GM20431 (cell line): Measurements from ENCODE around the gene SLC25A31.

Source experiments
- in situ Hi-C: fragments of 300-500 bp; cut with MseI, MboI; formaldehyde crosslinking; loops from one replicate; pipeline ENCODE4 v1.15.0; 2020; ENCODE audit warnings: low sequenced_read_pairs; ENCODE audit not compliant: unreplicated experiment

The SLC25A31 gene

DNA sequence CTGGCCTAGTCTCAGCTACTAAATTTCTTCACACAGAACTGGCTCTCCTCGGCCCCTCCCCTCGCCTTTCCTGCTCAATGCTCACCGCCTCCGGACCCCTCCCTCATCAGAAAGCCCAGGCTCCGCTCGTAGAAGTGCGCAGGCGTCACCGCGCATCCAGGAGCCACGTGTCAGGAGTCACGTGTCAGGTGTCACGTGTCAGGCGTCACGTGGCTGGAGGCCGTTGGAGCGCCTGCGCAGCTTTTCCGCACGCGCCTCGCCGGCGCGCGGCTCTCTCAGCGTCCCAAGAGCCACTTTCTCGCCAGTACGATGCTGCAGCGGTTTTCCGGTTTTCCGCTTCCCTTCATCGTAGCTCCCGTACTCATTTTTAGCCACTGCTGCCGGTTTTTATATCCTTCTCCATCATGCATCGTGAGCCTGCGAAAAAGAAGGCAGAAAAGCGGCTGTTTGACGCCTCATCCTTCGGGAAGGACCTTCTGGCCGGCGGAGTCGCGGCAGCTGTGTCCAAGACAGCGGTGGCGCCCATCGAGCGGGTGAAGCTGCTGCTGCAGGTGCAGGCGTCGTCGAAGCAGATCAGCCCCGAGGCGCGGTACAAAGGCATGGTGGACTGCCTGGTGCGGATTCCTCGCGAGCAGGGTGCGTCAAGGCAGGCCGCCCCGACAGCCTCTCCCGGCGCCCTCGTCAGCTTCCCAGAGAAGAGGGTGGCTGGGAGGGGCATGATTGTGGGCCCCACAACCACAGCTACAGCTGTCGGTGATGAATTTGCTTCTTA lies at the start of gene SLC25A31:
Gene SLC25A31, plus strand, starts transcription at position 259 of the 772 bp plus-strand sequence. Its CDS starts 146 bp downstream, at position 405.
- in situ Hi-C loops: loop anchor here (10.0 kb wide), 1 partner anchor 126 kb away; no protein-coding TSS in a partner anchor

DNA sequence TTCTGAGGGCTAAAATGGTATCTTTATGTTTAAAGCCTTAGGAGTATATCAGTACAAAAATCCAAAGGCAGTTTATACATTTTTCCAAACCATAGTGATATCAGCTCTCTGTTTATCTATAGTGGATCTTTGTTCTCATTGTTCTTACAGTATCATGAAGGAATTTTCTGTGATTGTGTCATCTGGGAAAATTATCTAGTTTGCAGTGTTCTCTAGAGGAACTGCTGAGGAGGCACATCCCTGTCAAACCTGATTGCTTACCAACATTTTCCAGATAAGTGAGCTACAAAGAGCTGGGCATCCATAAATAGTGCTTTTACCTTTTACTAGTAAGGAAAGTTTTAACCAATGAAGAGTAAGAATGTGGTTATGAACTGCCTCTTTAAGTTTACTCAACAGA lies 44.9 kb upstream of the SLC25A31 start:
- in situ Hi-C loops: no loop called here

DNA sequence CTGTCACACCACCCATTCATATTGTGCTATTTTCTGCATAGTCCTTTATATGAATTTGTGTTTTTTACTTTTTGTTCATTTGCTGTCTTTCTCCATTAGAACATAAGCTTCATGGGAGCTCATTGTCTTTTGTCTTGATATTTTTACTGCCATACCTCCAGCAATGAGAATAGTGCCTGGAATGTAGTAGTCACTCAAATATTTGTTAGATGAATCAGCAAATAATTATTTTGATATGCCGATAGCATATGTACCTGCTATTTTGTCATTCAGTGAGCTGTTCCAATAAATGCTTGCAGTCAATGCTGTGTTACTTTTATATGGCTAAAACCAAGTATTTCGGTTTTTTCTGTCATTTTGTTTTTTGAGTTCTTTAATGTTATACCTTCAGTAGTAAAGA lies 43.5 kb upstream of the SLC25A31 start:
- in situ Hi-C loops: no loop called here

DNA sequence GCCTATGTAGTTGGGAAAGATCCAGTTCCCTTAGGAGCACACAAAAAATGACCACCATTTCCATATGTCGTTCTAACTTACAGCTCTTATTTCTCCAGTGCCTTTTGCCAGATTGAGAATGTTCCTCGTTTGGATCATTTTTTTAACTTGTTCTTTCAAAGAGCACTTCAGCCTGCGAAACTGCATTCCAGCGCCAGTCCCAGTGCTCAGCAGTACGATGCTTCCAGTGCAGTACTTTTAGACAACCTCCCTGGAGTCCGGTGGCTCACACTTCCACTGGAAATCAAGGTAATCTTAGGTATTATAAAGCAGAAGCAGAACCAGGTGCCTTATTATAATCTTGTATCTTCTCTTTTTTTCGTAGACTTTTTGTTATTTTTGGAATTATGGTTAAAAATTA lies 42.6 kb upstream of the SLC25A31 start:
- in situ Hi-C loops: no loop called here

DNA sequence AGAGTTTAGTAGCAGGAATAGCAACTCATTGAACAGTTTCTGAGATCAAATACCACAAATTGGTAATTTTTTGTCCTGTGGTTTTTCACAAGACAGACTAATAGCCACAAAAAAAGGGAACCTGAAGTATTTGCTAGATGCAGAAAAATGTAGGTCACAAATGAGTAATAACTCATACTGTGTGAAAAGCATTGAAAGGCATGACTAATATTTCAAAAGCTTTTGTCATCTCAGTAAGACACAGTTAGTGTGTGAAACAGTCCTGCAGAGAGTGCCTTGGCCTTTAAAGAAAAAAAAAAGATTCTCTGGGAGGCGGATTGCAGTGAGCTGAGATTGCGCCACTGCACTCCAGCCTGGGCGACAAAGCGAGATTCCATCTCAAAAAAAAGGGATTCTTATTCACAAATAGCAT lies 31.4 kb upstream of the SLC25A31 start:
- in situ Hi-C loops: no loop called here

DNA sequence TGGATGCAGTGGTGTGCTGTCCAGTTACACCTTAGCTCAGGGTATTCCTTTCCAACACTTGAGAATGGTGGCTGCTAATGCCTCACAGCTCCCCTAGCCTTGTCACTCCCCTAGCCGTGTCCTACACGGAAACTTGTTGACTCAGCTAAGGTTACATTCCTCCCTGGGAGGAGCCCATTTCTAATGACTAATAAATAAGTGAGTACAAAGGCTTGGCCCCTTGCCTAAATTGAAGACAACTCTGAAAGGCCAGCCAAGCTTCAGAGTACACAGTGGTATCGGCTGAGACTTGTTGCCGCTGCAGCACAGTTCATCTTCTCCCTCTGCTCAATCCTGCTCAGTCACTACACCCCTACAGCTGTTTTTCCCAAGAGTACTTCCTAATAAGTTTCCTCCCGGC lies 21.2 kb upstream of the SLC25A31 start:
- in situ Hi-C loops: no loop called here

DNA sequence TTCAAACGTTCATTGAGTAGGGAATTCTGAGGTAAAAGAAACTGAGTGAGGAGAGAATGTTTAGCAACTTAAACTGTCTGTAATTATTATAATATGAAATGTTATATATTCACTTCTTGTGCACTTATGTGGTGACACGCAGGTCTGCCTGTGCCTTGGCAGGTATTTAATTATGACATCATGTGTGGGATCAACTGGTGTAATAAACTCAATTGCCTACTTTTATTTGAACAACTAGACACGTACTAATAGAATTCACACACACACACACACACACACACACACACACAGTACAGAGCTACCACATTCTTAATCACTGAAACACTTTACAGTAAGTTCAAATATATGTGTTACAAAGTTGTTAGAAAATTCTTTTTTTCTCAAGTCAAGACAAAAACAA lies 20.7 kb upstream of the SLC25A31 start:
- in situ Hi-C loops: no loop called here

DNA sequence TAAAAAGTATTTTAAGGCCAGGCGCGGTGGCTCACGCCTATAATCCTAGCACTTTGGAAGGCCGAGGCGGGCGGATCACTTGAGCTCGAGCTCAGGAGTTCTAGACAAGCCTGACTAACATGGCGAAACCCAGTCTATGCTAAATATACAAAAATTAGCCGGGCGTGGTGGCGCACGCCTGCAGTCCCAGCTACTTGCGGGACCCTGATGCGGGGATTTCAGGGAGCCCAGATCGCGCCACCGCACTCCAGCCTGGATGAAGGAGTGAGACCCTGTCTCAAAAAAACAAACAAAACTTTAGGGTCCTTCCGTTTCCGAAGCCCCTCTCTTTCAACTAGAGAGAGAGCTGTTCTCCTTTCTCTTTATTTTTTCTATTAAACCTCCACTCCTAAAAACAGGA lies 1.2 kb downstream of the SLC25A31 start:
- in situ Hi-C loops: loop anchor here (10.0 kb wide), 1 partner anchor 127 kb away; no protein-coding TSS in a partner anchor

DNA sequence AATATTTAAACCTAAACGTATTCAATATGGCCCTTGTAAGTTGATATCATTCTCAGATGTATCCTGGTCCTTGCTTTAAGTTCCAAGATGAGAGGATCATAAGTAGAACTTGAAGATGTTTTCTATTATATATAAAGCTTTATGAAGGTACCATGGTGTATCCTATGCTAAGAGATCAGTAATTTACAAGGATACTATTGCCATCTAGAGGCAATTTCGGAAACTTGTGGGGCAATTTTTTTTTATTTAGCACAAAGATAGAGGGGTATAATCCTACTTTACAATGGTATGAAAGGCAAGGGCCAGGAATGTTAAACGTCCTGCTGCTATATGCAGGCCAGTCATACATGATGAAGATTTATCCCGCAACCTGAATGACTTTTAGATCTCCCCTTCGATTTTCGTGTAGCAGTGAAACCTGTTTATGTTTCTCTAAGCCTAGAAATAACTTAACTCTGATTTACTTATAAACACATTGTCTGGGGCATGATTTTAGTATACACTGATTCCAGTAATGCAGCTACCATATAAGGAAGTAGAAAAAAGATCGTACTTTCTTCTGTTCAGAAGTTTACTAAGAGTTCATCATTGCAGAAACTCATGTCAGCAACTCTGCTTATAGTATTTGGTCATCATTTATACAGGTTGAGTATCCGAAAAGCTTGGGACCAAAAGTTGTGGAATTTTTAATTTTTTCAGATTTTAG lies 2.6 kb downstream of the SLC25A31 start:
- in situ Hi-C loops: loop anchor here (10.0 kb wide), 1 partner anchor 128 kb away; no protein-coding TSS in a partner anchor

DNA sequence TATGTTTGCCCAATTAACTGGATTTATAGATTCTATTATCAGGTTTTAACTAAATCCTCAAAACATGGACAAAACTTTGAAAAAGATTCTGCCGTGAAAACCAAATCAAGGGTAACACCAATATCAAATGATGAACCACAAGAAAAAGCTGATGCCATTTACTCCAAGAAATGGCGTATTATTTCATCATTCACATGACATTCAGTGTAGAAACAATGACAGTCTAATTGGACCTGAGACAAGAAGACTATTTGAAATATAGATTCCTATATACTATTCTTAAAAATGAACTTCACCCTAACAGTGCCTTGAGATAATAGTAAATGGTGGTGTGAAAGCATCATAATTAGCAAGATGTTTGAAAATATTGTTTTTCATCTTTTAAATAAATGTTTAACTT lies 4.8 kb downstream of the SLC25A31 start:
- in situ Hi-C loops: loop anchor here (10.0 kb wide), 1 partner anchor 130 kb away; no protein-coding TSS in a partner anchor

DNA sequence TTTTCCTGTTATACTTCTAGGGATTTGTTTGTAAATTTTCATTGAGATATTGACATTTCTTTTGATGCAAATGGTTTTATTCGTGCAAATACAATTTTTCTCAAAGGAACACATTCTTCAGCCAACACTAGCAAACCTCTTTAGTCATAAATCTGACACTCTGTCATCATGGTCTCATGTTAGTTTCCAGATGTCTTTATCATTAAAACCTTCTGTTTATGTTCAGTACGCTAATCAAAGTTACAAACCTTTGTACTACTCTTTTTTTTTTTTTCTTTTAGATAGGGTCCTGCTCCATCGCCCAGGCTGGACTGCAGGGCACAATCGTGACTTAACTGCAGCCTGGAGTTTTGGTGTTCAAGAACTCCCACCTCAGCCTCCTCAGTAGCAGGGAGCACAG lies 7.1 kb downstream of the SLC25A31 start:
- in situ Hi-C loops: loop anchor here (10.0 kb wide), 1 partner anchor 132 kb away; no protein-coding TSS in a partner anchor

DNA sequence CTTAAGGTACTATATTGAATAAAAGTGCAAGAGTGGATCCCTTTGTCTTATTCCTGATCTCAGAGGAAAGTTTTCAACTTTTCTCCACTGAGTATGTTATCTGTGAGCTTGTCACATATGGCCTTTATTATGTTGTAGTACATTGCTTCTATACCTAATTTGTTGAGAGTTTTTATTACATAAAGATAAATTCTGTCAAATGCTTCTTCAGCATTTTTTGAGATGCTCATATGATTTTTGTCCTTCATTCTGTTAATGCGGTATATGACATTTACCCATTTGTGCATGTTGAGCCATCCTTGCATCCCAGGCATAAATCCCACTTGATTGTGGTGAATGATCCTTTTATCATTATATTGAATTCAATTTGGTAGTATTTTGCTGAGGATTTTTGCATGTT lies 11.0 kb downstream of the SLC25A31 start:
- in situ Hi-C loops: no loop called here

DNA sequence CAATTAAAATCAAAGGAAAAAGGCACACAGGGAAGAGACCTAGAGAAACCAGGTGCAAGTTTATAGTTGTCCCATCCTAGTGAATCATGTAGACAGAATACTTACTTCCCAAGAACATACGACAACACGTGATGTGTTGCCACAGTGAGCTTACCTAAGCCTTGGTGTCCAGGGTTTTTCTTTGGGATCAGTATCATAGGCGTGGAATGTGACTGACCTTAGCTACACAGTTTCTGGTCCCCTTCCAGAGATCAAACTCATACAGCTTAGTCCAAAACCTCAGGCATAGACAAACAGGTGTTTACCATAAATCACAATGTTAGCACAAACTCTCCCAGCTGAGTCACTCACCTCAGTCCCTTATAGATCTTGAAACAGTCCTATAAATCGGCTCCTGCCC lies 17.7 kb downstream of the SLC25A31 start:
- in situ Hi-C loops: no loop called here

DNA sequence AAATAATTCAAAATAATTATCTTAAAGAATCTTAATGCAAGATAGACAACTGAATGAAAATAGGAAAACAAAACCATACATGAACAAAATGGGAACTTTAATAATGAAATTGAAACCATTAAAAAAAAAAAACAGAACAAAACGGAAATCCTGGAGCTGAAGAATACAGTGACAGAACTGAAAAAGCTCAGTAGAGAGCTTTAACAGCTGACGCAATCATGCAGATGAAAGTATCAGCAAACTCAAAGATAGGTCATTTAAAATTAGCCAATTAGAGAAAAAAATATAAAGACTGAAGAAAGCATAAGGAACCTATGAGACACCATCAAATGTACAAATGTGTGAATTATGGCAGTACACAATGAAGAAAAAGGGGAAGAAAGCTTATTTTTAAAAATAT lies 18.8 kb downstream of the SLC25A31 start:
- in situ Hi-C loops: no loop called here

DNA sequence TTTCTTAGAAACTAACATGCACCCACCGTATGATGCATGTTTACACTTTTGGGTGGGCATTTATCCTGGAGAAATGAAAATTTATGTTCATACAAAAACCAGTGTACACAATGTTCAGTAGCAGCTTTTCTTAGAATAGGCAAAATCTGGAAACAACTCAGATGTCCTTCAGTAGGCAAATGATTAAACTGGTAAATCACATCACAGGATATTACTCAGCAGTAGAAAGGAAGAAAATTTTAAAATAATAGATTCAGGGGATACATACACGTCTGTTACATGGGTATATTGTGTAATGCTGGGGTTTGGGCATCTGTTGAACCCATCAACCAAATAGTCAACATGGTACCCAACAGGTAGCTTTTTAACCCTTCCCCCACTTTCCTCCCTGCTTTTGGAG lies 26.7 kb downstream of the SLC25A31 start:
- in situ Hi-C loops: no loop called here

DNA sequence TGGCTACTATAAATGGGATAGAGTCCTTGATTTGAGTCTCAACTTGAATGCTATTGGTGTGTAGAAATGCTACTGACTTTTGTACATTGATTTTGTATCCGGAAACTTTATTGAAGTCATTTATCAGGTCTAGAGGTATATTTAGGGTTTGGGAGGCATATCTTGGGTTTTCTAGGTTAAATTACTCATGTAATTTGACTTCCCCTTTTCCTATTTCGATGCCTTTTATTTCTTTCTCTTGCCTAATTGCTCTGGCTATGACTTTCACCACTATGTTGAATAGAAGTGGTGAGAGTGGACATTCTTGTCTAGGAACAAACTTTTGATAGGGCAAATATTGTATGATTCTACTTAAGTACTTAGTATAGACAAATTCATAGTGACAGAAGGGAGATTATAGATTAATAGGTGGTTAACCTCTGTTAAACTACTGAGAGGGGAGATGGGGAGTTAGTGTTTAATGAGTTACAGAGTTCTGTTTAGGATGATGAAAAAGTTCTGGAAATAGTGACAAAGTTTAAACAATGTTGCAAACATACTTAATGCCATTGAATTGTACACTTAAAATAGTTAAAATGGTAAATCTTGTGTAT lies 29.1 kb downstream of the SLC25A31 start:
- in situ Hi-C loops: no loop called here

DNA sequence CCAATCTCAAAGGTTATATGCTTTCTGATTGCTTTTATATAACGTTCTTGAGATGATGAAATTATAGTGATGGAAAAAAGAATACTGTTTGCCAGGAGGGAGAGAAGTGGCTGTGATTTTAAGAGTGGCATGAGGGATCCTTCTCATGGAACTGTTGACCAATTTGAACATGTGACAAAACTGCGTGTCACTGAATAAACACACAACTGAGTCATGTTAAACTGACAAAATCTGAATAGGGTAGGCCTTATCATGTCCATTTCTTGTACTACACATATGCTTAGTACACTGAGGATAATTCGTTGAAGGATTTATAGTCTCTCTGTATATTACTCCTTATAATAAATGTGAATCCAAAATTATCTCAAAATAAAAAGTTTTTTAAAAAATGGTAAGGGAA lies 29.7 kb downstream of the SLC25A31 start:
- in situ Hi-C loops: no loop called here

DNA sequence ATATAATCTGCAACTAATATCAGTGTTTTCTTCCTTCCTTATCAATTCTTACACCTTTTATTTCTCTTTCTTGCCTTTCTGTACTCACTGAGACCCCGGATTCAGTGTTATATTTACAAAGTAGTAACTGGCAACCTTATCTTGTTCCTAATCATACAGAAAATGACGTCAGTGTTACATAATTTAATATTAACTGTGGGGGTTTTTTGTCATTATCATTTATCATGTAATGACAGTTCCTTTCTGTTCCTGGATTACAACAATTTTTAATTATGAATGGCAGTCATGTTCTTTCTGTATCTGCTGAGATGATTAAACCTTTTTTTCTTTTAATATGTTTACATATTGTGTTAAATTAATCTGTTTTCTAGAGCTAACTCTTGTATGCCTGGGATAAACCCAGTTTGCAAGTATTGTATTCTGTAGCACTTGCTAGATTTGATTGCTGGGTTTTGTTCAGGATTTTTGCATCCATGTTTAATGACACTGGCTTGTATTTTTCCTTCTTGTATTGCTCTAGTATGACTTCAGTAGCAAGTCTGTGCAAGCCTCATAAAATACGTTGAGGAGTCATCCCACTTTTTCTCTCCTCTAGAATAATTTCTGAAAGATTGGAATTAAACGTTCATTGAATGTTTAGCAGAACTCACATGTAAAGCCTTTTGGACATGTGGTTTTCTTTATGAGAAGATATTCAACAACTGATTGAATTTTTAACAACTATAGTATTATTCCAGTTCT lies 41.5 kb downstream of the SLC25A31 start:
- in situ Hi-C loops: no loop called here

DNA sequence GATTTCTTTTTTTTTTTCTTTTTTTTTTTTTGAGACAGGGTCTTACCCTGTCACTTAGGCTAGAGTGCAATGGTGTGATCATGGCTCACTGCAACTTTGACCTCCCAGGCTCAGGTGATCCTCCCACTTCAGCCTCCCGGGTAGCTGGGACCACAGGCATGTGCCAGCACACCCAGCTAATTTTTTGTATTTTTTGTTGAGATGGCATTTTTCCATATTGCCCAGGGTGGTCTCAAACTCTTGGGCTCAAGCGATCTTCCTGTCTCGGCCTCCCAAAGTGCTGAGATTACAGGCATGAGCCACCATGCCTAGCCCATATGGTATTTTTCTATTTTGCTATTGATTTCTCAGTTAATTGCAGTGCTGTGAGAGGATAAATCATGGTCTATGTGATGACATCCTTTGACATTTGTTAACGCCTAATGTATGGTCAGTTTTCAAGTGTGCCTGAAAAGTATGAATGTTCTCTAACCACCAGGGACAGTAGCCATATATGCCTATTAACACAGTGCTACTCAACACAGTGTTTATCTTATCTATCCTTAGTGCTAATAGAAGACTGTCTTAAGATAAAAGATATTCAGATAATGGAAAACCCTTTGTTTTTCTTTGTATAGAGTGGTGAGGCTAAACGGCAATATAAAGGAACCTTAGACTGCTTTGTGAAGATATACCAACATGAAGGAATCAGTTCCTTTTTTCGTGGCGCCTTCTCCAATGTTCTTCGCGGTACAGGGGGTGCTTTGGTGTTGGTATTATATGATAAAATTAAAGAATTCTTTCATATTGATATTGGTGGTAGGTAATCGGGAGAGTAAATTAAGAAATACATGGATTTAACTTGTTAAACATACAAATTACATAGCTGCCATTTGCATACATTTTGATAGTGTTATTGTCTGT lies 42.8 kb downstream of the SLC25A31 start:
- in situ Hi-C loops: no loop called here
